Measurements from ENCODE around the gene PLXNA2. TPM values are rescaled to one million over a fixed set of nuclear protein-coding genes. Genes with fewer than 3 reads are reported as not detected.

PLXNA2 gene
- total and polyA plus RNA-seq, 7 donors = 2.4 to 16.1 (median 6.4) TPM

DNA sequence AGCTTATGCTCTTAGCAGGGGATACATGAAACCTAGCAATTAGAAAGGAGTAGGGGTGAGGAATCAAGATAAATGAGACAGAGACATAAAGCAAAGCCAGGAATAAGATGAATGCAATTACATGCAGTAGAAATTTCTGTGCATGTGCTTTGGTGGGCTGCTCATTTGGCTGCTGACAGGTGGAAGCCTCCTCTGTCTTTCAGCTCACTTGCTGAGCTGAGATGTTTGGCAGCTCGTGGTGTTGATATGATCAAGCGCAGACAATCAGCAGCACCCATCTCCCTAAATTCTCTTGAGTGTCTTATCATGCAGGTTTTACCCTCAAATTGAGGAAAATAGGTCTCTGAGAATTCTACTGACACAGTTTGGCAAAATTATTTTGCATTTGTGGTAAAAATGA lies 224.9 kb downstream of the PLXNA2 start:
- H3K9me3 ChIP-seq = no peaks in the 10 kb centered on the region
- H3K27me3 ChIP-seq = no peaks in the 10 kb centered on the region
- TF ChIP-seq, protein P1, sequence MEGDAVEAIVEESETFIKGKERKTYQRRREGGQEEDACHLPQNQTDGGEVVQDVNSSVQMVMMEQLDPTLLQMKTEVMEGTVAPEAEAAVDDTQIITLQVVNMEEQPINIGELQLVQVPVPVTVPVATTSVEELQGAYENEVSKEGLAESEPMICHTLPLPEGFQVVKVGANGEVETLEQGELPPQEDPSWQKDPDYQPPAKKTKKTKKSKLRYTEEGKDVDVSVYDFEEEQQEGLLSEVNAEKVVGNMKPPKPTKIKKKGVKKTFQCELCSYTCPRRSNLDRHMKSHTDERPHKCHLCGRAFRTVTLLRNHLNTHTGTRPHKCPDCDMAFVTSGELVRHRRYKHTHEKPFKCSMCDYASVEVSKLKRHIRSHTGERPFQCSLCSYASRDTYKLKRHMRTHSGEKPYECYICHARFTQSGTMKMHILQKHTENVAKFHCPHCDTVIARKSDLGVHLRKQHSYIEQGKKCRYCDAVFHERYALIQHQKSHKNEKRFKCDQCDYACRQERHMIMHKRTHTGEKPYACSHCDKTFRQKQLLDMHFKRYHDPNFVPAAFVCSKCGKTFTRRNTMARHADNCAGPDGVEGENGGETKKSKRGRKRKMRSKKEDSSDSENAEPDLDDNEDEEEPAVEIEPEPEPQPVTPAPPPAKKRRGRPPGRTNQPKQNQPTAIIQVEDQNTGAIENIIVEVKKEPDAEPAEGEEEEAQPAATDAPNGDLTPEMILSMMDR (IDR thresholded peaks at IDR 0.05) = no peak
- no peak for TF ChIP-seq POLR2AphosphoS5 (IDR thresholded peaks at IDR 0.05)
- TF ChIP-seq EP300 (IDR thresholded peaks at IDR 0.05) = no peak
- no peak for TF ChIP-seq POLR2A (IDR thresholded peaks at IDR 0.05)
- H3K36me3 ChIP-seq = no peaks in the 10 kb centered on the region
- intact Hi-C loops (cut with DNase I) = no loop called here
- DNase-seq = no peak
- H3K27ac ChIP-seq = no peak overlapping the region
- H3K4me1 ChIP-seq = no peaks in the 10 kb centered on the region
- H3K4me3 ChIP-seq = no peak overlapping the region
- 88 to 89% methylated on average over 2 of the region's 2 CpGs for WGBS, 2 donors

DNA sequence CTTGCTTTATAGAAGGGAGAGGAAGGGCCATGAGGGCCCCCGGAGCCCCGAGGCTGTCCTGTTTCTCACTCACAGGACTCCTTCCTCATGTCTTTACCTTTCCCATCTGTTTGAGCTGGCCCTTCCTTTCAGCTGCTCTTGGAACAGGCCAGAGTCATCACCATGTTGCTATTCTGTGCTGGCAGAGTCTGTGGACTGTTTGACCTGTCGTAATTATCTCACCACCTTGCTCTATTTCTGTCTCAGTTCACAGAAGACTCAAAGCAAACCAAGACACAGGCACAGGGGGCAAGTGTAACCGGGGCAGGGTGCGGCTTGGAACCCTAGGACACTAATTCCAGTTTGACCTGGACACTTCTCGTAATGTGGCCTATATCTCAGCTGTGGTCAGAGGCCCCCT lies 228.9 kb downstream of the PLXNA2 start:
- intact Hi-C loops (cut with DNase I) = no loop called here
- no peaks in the 10 kb centered on the region for H3K36me3 ChIP-seq
- no peak overlapping the region for H3K4me3 ChIP-seq
- 74 to 82% methylated on average over 6 of the region's 6 CpGs for WGBS, 2 donors
- no peak overlapping the region for H3K27ac ChIP-seq
- no peaks in the 10 kb centered on the region for H3K4me1 ChIP-seq
- no peak for DNase-seq
- TF ChIP-seq POLR2A (IDR thresholded peaks at IDR 0.05) (no peak), POLR2AphosphoS5 (IDR thresholded peaks at IDR 0.05) (no peak), EP300 (IDR thresholded peaks at IDR 0.05) (no peak)
- TF ChIP-seq, protein P1 (IDR thresholded peaks at IDR 0.05) = no peak
- no peaks in the 10 kb centered on the region for H3K9me3 ChIP-seq
- no peaks in the 10 kb centered on the region for H3K27me3 ChIP-seq

DNA sequence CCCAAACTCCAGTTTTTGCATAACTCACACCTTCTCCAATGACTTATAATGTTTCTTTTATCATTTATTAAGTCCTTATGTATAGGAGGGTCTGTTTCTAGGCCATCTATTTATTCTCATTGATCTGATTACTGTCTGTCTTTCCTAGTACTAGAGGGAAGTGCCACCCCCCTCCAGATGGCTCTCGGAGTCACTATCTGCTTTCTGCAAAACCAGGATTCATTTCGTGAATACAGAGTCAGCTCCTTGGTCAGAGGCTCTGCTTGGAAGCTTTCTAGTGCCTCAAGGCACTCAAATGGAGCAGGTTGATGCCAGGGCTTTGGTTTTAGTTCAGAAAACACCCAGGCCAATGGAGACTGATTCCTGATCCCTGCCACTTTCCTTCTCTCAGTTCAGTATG lies 231.0 kb downstream of the PLXNA2 start:
- no peak overlapping the region for H3K4me3 ChIP-seq
- no peaks in the 10 kb centered on the region for H3K4me1 ChIP-seq
- WGBS, 2 donors = 87 to 90% methylated on average over 2 of the region's 2 CpGs
- no peak for DNase-seq
- TF ChIP-seq POLR2AphosphoS5 (IDR thresholded peaks at IDR 0.05) (no peak), EP300 (IDR thresholded peaks at IDR 0.05) (no peak), POLR2A (IDR thresholded peaks at IDR 0.05) (no peak)
- TF ChIP-seq, protein P1 (IDR thresholded peaks at IDR 0.05) = no peak
- no peaks in the 10 kb centered on the region for H3K27me3 ChIP-seq
- no peak overlapping the region for H3K27ac ChIP-seq
- intact Hi-C loops (cut with DNase I) = no loop called here
- no peaks in the 10 kb centered on the region for H3K36me3 ChIP-seq
- no peaks in the 10 kb centered on the region for H3K9me3 ChIP-seq

DNA sequence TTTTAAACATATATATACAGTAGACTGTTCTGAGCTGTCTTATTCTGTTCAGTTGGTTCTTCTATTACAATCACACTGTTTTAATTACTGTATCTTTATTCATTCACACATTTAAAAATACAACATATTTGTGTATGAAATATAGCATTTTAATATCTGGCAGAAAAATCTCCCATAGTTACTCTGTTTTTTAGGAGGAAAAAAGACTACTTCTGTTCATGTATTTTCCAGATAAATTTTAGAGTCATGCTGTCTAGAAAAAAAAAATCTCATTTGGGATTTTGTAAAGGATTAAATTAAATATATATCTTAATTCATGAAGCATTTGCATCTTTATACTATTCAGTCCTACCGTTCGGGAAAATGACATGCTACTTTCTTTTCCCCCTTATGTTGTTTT lies 231.5 kb downstream of the PLXNA2 start:
- WGBS, 2 donors = 46 to 47% methylated on average over 2 of the region's 2 CpGs

More for the DNA sequence above, 231.5 kb downstream of the PLXNA2 start:
- Histone ChIP-seq H3K36me3 (no peaks in the 10 kb centered on the region), H3K27ac (no peak overlapping the region), H3K4me3 (no peak overlapping the region), H3K9me3 (no peaks in the 10 kb centered on the region), H3K4me1 (no peaks in the 10 kb centered on the region), H3K27me3 (no peaks in the 10 kb centered on the region)
- DNase-seq = no peak
- intact Hi-C loops (cut with DNase I) = no loop called here
- TF ChIP-seq POLR2AphosphoS5 (IDR thresholded peaks at IDR 0.05) (no peak), EP300 (IDR thresholded peaks at IDR 0.05) (no peak), POLR2A (IDR thresholded peaks at IDR 0.05) (no peak)
- TF ChIP-seq, protein P1 (IDR thresholded peaks at IDR 0.05) = no peak
